ENCODE measurements around the gene ARID1B. TPM values are rescaled to one million over a fixed set of nuclear protein-coding genes. Genes with fewer than 3 reads are reported as not detected.

The ARID1B gene
- total RNA-seq, 1 donor from 2014 or later = 93.8 TPM

DNA sequence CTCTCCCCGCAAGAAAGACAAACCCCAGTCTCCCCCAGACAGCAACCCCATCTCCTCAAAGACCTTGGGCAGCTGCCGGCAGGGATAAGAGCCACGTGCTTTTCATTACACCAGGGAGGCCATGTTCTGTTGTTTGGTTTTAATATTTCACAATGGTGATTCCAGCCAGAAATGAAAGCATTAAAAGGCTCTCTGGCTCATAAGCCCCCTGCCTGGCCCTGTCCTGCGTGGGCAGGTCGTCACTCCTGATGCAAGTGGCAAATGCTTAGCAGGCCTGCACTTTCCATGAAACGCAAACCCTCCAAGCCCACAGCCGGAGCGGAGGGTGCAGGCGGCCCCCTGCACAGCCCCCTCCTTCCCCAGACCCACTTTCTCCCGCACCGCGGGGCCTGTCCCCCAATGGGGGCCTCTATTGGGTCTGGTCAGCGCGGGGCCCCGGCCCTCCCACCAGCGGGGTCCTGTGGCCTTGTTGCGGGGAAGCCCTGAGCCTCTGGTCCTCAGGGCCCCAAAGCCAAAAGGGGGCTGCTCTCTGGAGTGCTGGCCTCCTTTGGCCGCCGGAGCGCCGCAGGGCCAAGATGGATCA is 469.0 kb downstream of the ARID1B start:
- intact Hi-C loops (cut with micrococcal nuclease) = no loop called here

DNA sequence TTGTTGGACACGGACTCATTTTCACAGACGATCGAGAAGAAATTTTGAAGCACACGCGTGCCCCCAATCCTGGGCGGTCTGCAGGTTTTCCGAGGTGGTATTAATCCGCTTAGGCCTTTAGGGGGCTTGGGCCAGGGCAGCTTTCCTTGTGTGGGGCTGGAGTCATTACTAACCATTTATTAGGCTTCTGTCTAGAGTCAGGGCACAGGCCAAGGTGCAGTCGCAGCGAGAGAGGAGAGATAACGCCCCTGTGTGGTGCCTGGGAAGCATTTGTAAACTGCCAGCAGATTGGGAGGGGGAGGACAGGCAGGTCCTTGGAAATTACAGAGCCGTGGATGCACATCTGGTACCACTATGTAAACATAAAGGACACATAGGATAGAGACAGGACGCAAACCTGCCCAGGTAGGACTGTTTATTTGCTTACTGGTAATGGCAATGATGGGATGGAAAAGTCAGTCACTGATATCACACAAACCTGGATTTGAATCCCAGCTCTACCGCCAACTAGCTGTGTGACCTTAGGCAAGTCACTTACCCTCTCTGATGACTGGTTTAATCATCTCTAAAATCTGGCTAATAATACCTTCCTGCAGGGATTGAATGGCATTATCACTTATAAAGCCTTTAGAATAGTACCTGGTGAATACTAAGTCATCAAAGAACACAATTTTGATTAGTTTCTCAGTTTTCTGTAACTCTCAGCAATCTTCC is 469.8 kb downstream of the ARID1B start:
- intact Hi-C loops (cut with micrococcal nuclease) = no loop called here

DNA sequence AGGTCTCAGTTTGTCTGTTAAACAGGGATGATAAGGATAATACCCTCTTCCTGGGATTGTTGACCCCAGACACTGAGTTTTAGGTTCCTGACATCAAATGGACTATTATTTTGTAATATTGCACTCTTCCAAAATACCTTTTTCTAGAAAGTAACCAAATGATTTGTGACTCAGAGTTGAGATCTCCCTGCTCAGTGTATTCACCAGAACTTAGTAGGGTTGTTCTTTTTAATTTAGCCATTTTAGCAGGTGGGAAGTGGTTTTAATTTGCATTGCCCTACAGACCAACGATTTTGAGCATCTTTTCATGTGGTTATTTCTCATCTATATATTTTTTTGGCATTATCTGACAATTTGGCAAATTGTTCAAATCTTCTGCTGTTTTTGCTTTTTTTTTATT is 471.1 kb downstream of the ARID1B start:
- intact Hi-C loops (cut with micrococcal nuclease) = no loop called here

DNA sequence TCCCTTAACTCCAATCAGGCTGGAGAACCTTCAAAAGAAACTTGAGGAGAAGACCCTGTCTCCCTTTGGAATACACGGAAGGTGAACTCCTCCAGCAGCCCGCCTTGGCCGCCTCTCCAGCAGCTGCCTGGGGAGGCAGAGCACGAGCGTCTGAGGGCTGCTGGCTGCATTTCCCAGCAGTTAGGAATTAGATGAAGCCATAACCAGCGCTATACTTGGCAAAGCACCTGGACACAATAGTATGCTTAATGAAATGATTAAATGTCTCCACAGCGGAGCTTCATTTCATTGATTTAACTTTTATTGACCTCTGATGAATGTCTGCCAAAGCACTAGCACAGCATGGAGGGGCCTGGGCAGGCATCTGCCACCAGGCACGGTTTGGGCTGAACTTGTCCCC is 472.6 kb downstream of the ARID1B start:
- intact Hi-C loops (cut with micrococcal nuclease) = no loop called here

DNA sequence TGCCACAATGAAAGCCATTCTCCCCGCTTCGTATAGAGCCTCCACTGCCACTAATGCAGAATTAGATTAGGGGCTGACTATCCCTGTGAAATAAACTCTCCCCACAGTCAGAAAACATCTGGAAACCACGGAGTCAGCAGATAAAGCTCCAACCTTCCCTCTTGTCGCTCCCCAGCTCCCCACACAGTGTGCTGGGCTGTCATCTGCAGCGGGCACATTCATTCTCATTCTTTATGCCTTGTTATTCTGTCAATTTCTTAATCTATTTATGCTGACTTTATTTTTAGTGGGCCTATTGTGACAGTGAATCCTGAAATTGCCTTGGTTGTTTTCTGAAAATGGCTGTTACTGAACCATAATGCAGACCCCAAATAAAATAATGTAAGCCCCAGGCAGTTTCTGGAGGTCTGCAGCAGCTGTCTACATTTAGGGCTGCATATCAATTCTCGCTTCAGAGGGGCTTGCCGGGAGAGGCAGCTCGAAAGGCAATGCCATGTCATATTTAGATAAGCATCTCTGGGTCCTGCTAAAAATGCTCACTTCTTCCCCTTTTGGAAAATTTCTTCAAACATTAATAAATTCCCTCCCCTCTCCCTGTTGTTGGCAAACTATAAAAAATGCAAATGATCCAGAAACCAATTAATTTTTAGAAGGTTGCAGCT is 474.5 kb downstream of the ARID1B start:
- intact Hi-C loops (cut with micrococcal nuclease) = no loop called here

DNA sequence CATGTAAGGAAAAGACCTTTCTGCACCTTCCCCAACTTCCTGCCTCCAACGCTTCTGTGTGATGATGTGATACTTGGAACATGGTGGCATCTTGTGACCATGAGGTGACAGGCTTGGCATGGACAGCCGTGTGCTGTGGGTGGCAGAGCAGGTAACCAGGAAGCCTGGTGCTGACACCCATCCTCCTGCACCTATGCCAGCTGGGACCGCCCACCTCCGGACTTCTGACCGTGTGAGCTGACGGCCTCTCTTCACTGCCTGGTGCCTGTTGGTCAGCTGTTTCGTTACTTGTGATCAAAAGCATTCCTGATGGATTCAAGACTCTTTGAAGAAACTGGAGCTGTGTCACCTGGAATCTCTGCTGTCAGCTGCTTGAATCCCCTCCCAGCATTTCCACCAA is 475.8 kb downstream of the ARID1B start:
- intact Hi-C loops (cut with micrococcal nuclease) = no loop called here

DNA sequence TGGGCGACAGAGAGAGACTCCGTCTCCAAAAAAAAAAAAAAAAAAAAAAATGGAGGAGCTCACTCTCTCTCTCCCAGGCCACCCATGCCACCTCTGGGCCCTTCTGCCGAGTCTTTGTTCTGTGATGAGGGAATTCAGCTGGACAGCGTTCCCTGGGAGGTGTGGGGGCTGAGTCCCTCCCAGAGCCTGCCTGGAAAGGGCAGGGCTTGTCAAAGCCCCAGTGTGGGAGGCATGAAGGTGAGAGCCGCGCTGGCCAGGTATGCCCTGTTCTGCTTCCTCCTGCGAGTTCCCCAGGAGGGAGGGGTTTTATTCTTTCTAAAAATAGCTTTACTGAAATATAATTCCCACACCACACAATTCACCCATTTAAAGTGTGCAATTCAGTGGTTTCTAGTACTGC is 476.5 kb downstream of the ARID1B start:
- intact Hi-C loops (cut with micrococcal nuclease) = no loop called here

DNA sequence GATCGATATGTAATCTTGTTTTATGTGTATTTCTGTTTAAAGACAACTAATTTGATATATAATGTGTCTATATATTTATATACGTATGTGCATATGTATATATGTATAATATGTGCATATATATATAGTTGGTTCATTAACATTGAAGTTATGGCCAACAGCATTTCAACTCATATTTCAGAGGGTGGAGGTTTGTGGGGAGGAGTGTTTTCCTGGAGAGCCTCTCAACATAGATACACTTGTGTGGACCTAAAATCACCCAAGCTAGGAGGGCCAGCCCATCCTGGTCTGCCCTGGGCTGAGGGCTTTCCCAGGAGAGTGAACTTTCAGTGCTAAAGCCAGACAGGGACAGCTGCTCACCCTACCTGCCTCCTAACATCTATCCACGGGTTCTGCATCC is 477.4 kb downstream of the ARID1B start:
- intact Hi-C loops (cut with micrococcal nuclease) = no loop called here

DNA sequence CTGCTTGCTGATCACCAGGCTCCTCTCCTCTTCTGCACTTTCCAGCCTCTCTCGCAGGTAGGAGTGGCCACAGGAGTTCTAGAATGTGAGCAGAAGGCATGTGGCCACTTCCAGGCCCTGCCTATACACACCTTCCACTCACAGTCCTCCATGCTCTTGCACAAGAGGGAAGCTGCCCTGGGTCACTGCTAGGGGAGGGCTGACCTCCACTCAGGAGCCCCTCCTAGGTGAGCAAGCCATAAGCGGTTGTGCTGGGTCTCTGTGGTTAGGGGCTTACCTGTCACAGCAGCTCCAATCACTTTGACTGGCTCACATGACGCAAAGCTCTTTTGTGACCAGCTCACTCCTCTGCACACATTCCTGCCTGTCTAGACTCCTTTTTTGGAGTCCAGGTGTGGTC is 477.9 kb downstream of the ARID1B start:
- intact Hi-C loops (cut with micrococcal nuclease) = no loop called here

DNA sequence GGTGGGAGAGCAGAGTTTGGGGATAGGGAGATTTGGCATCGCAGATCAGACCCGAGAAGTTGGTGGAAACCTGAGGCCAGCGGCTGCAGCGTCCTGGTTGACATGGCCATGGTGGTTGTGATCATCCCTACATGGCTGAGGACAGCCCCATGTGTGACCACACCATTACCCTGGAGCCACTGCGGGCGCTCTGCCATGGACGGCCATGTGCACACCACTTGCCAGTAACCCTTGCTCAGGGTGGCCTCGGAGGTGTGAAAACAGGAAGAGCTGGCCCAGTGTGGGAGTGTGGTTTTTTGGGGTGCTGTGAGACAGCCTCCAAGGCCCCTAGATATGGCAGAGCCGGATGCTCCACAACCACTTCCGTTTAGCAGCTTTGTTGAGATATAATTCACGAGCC is 481.7 kb downstream of the ARID1B start:
- intact Hi-C loops (cut with micrococcal nuclease) = no loop called here

DNA sequence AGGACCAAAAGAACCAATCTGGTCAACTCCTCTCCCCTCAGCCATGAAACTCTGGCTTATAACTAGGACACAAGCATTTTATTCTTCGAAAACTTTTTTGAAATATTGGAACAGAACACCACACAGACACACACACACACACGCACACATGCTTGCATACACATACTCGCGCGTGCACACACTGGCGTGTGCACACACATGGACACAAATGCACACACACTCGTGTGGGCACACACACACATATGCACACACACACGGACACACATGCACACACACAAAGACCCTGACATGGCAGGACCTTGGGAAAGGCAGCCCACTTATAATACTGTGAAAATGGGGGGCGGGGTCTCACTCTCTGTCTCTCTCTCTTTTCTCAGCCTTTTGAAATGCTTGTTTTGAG is 482.3 kb downstream of the ARID1B start:
- intact Hi-C loops (cut with micrococcal nuclease) = no loop called here

Measured in T-helper 1 cell treated with Interleukin-12 subunit alpha and Interleukin-12 subunit beta and Interleukin-4 antibody, amounts not matched to agents 30 ng/mL and 1 ng/mL, for 36 hours (primary cell).